ENCODE data around the gene CD1D. TPM values are rescaled to one million over a fixed set of nuclear protein-coding genes. Genes with fewer than 3 reads are reported as not detected.

The CD1D gene
- polyA plus RNA-seq, 1 donor from 2014 or later, result 0.19 TPM

GRCh38 chr1:158150523-158150922 is 30.2 kb upstream of the CD1D start:
- Histone ChIP-seq H3K4me3 (ENCODE audit: low read length) (no peak overlapping the region), H3K9me2 (ENCODE audit: insufficient read depth, low read length) (no peaks in the 10 kb centered on the region), H3K36me3 (ENCODE audit: insufficient read depth, low read length) (no peaks in the 10 kb centered on the region), H3K4me2 (ENCODE audit: low read length) (no peak overlapping the region), H4K20me1 (ENCODE audit: insufficient read depth) (no peaks in the 10 kb centered on the region), H3K79me2 (replicated peaks; ENCODE audit: insufficient read depth, low read length) (no peaks in the 10 kb centered on the region), H3K27me3 (ENCODE audit: insufficient read depth, low read depth, low read length) (no peaks in the 10 kb centered on the region), H3K9me3 (ENCODE audit: low read length) (no peaks in the 10 kb centered on the region), H2AFZ (ENCODE audit: low read depth, low read length) (no peak overlapping the region), H3K9ac (ENCODE audit: low read length) (no peak overlapping the region), H3K27ac (ENCODE audit: low read length) (no peak overlapping the region), H3F3A (ENCODE audit: insufficient read depth, low read length, poor library complexity, severe bottlenecking) (no peaks in the 10 kb centered on the region)
- TF ChIP-seq EZH2 (IDR thresholded peaks at IDR 0.05; ENCODE audit: borderline replicate concordance, insufficient read depth, low read length, poor library complexity, severe bottlenecking) (no peak), SMC3 (conservative IDR thresholded peaks at IDR 0.05; ENCODE audit: poor library complexity) (no peak), TAF1 (IDR thresholded peaks at IDR 0.05; ENCODE audit: low read depth) (no peak)

- H3K36me3 ChIP-seq (ENCODE audit: insufficient read depth, low read length), result no peaks in the 10 kb centered on the region
- H3F3A ChIP-seq (ENCODE audit: insufficient read depth, low read length, poor library complexity, severe bottlenecking), result no peaks in the 10 kb centered on the region
- TF ChIP-seq MXI1 (conservative IDR thresholded peaks at IDR 0.05; ENCODE audit: poor library complexity, severe bottlenecking), result no peak
- TF ChIP-seq SMC3 (conservative IDR thresholded peaks at IDR 0.05; ENCODE audit: poor library complexity), result no peak
- no peak for TF ChIP-seq TAF1 (IDR thresholded peaks at IDR 0.05; ENCODE audit: low read depth)
- TF ChIP-seq CTCF (IDR thresholded peaks at IDR 0.05; ENCODE audit: poor library complexity, severe bottlenecking), result no peak
- no peak for TF ChIP-seq REST (IDR thresholded peaks at IDR 0.05; ENCODE audit: borderline replicate concordance)
- no peak for TF ChIP-seq RAD21 (conservative IDR thresholded peaks at IDR 0.05)
- TF ChIP-seq EZH2 (IDR thresholded peaks at IDR 0.05; ENCODE audit: borderline replicate concordance, insufficient read depth, low read length, poor library complexity, severe bottlenecking), result no peak
- no peak for TF ChIP-seq EP300 (conservative IDR thresholded peaks at IDR 0.05; ENCODE audit: poor library complexity, severe bottlenecking)
- TF ChIP-seq POLR2AphosphoS5 (IDR thresholded peaks at IDR 0.05), result no peak
- no peaks in the 10 kb centered on the region for H3K27me3 ChIP-seq (ENCODE audit: insufficient read depth, low read depth, low read length)
- no peaks in the 10 kb centered on the region for H3K9me3 ChIP-seq (ENCODE audit: low read length)
- no peak overlapping the region for H2AFZ ChIP-seq (ENCODE audit: low read depth, low read length)
- H3K4me2 ChIP-seq (ENCODE audit: low read length), result no peak overlapping the region
- no peak overlapping the region for H3K9ac ChIP-seq (ENCODE audit: low read length)
- H3K4me3 ChIP-seq (ENCODE audit: low read length), result no peak overlapping the region
- H3K27ac ChIP-seq (ENCODE audit: low read length), result no peak overlapping the region
- no peaks in the 10 kb centered on the region for H3K79me2 ChIP-seq (replicated peaks; ENCODE audit: insufficient read depth, low read length)
- no peaks in the 10 kb centered on the region for H4K20me1 ChIP-seq (ENCODE audit: insufficient read depth)
- no peaks in the 10 kb centered on the region for H3K9me2 ChIP-seq (ENCODE audit: insufficient read depth, low read length)
Observed at GRCh38 chr1:158153179-158153578, 27.5 kb upstream of the CD1D start.
